Left kidney (tissue), 2 donors: ENCODE results near the gene ZDHHC12. TPM values are rescaled to one million over a fixed set of nuclear protein-coding genes. Genes with fewer than 3 reads are reported as not detected.
"Not testable (repeated sequence)": the region's sequence is repeated elsewhere in the genome, so short reads cannot be mapped to it uniquely, and the experiment has no call there.

Experiments used
- DNase-seq: peaks from one replicate; pipeline ENCODE4 v3.0.0-alpha.2; 2013
- polyA plus RNA-seq: library from polyadenylated mRNA; unstranded; fragments of 120-200 nt; gene quantifications from one replicate; pipeline ENCODE4 v1.2.1, GENCODE V29; 2013; ENCODE audit not compliant: insufficient read length

Gene ZDHHC12
- polyA plus RNA-seq, 1 donor, result 12.5 TPM

- no peak for DNase-seq
Observed at GRCh38 chr9:128712451-128713410, 11.2 kb downstream of the ZDHHC12 start.

GRCh38 chr9:128707446-128707845 lies 16.5 kb downstream of the ZDHHC12 start:
- no peak for DNase-seq

- no peak for DNase-seq
Observed at GRCh38 chr9:128706671-128707381, 17.1 kb downstream of the ZDHHC12 start.

- DNase-seq, result no peak
Observed at GRCh38 chr9:128706045-128706444, 17.9 kb downstream of the ZDHHC12 start.

GRCh38 chr9:128705051-128705965 lies 18.6 kb downstream of the ZDHHC12 start:
- no peak for DNase-seq

GRCh38 chr9:128704356-128704670 lies 19.6 kb downstream of the ZDHHC12 start:
- no peak for DNase-seq

GRCh38 chr9:128703616-128704355 lies 20.1 kb downstream of the ZDHHC12 start:
- no peak for DNase-seq

GRCh38 chr9:128702949-128703615 lies 20.8 kb downstream of the ZDHHC12 start:
- DNase-seq, result no peak

GRCh38 chr9:128702445-128702948 lies 21.4 kb downstream of the ZDHHC12 start, which contains the start of gene PKN3:
Gene PKN3 (plus strand): TSS chr9:128702503. CDS start chr9:128702916, 413 bp downstream.
- DNase-seq, result peak; percentile 85

- DNase-seq, result no peak
Observed at GRCh38 chr9:128701227-128701854, 22.6 kb downstream of the ZDHHC12 start.

GRCh38 chr9:128699096-128699795 lies 24.7 kb downstream of the ZDHHC12 start:
- not testable (repeated sequence) for DNase-seq

- DNase-seq, result no peak
Observed at GRCh38 chr9:128696923-128697707, 26.8 kb downstream of the ZDHHC12 start.

GRCh38 chr9:128694344-128694743 lies 29.6 kb downstream of the ZDHHC12 start:
- no peak for DNase-seq

- DNase-seq, result not testable (repeated sequence)
Observed at GRCh38 chr9:128693738-128694137, 30.2 kb downstream of the ZDHHC12 start.

- DNase-seq, result no peak
Observed at GRCh38 chr9:128690684-128691034, 33.3 kb downstream of the ZDHHC12 start.

GRCh38 chr9:128689820-128690683 lies 33.9 kb downstream of the ZDHHC12 start:
- DNase-seq, result peak; percentile 46

GRCh38 chr9:128689293-128689774 lies 34.6 kb downstream of the ZDHHC12 start:
- DNase-seq, result peak; percentile 29
